Sigmoid colon (tissue), 3 donors: Measurements from ENCODE around the gene CMKLR1.

ENCODE experiments used
- CTCF ChIP-seq, 4 experiments: fragments of 450-650 bp in 3 of 4; fragments of 200-600 bp in 1 of 4; IDR thresholded peaks; one replicate each; pipeline ENCODE4 v1.5.1; 2016 to 2019; ENCODE audit warnings: antibody characterized with exemption in 4 of 4, mild to moderate bottlenecking in 3 of 4, moderate library complexity in 2 of 4
- POLR2A ChIP-seq, 2 donors: fragments of 450-650 bp; IDR thresholded peaks; one replicate each; pipeline ENCODE4 v1.6.1; 2016; ENCODE audit warnings: antibody characterized with exemption in 2 of 2, mild to moderate bottlenecking in 2 of 2, moderate library complexity in 2 of 2

GRCh38 chr12:108306506-108306905, 32.6 kb downstream of the CMKLR1 start:
- TF ChIP-seq POLR2A (IDR thresholded peaks at IDR 0.05) (no peak), CTCF (IDR thresholded peaks at IDR 0.05) (no peak)
